ENCODE data around the gene OR13C5. TPM values are rescaled to one million over a fixed set of nuclear protein-coding genes. Genes with fewer than 3 reads are reported as not detected.

OR13C5 gene
- total RNA-seq, 1 experiment from 2014 or later: not detected

DNA sequence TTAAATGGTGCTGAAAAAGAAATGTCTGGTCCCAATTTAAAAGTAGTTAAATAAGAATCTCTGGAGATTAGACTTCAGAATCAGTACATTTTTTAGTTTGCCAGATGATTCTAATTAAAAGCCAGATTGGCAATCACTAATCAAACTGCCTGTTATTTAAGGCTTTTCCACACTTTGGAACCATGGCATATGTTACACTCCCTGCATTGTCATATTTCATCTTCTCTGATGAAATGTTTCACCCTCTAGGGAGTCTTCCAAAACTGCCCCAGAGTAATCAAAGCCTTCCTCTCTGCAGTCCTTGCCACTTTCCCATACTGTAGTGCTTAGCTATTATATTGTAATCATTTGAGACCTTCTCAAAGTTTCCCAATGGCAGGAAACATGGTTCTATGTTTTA lies 36.2 kb upstream of the OR13C5 start (continued):
- no peak for TF ChIP-seq RAD21 (IDR thresholded peaks at IDR 0.05; ENCODE audit: low read depth)
- TF ChIP-seq ELF1 (IDR thresholded peaks at IDR 0.05; ENCODE audit: borderline replicate concordance, low read depth): no peak

DNA sequence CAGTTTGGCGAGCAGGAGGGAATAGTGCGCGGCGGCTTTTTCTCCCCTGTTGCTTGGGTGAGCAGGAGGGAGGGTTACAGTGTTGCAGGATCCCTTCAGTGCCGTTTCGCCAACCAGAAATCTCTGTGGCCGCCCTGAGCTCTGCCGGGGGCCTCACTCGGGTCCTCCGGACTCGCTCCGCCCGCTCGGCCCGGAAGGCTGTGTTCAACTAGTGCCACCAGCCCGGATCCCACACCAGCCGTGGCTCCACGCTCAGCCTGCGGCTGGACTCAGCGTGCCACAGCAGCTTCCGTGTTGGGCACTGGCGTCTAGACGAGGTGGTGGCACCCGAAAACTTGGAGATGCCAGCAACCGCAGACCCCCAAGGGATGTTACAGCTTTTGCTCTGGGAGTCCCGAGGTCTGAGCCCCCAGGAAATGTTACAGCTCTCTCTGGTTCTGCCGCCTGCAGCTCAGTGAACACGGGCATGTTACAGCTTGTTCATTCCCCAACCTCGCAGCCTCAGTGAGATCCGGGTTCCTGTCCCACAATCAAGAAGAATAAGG lies 34.8 kb upstream of the OR13C5 start:
- Histone ChIP-seq H4K20me1 (ENCODE audit: insufficient read depth) (no peaks in the 10 kb centered on the region), H3K4me1 (ENCODE audit: control insufficient read depth in 1 of 2, insufficient read depth in 2 of 2, low read length in 2 of 2) (no peaks in the 10 kb centered on the region), H3K4me3 (replicated peaks in 1 of 2; ENCODE audit: low read depth in 1 of 2, low read length in 2 of 2) (no peak overlapping the region), H3K36me3 (ENCODE audit: control insufficient read depth in 1 of 2, insufficient read depth in 2 of 2, low read length in 2 of 2) (no peaks in the 10 kb centered on the region), H2AFZ (ENCODE audit: low read depth, low read length, poor library complexity, severe bottlenecking) (no peak overlapping the region), H3K27me3 (ENCODE audit: insufficient read depth, low read length) (0 out of 2 replicates have a peak, but pooled peaks cover 6% of the 10 kb centered on the region), H3K4me2 (ENCODE audit: low read length) (no peak overlapping the region), H3K9me2 (ENCODE audit: insufficient read depth) (no peaks in the 10 kb centered on the region), H3K79me2 (ENCODE audit: insufficient read depth, low read length) (no peaks in the 10 kb centered on the region), H3K27ac (ENCODE audit: low read depth, low read length) (no peak overlapping the region), H3K9me3 (ENCODE audit: control insufficient read depth in 1 of 2, insufficient read depth in 1 of 2, low read depth in 1 of 2, low read length in 2 of 2) (no peaks in the 10 kb centered on the region), H3K9ac (ENCODE audit: low read length) (no peak overlapping the region)
- ChIA-PET POLR2A (no interaction called here), RAD21 (ENCODE audit: low non-redundant PET in 1 of 2, low total read pairs in 2 of 2, uncharacterized antibody in 2 of 2, unreplicated experiment in 2 of 2) (interaction anchor here in 1 of 2 experiments (0.8 kb wide), 1 partner anchor 218 kb away, joined by 4 read pairs; no protein-coding TSS in a partner anchor), CTCF (no interaction called here)
- intact Hi-C loops (cut with micrococcal nuclease): no loop called here
- DNase-seq (ENCODE audit: low read depth, low spot score): no peak
- no TSS peak for BruUV-seq (replicated peaks)
- no peak for ATAC-seq
- TF ChIP-seq SP1 (IDR thresholded peaks at IDR 0.05; ENCODE audit: low read depth) (no peak), JUND (IDR thresholded peaks at IDR 0.05) (no peak), CBX3 (IDR thresholded peaks at IDR 0.05; ENCODE audit: low read depth) (no peak), ZFX (IDR thresholded peaks at IDR 0.05) (no peak), ZBTB33 (IDR thresholded peaks at IDR 0.05; ENCODE audit: extremely low read depth, insufficient replicate concordance, low read length) (no peak), POLR2A (IDR thresholded peaks at IDR 0.05; ENCODE audit: borderline replicate concordance, extremely low read depth, insufficient read depth, insufficient read length) (no peak), EZH2 (IDR thresholded peaks at IDR 0.05) (no peak), SRF (IDR thresholded peaks at IDR 0.05; ENCODE audit: low read depth) (no peak), ELF1 (IDR thresholded peaks at IDR 0.05; ENCODE audit: borderline replicate concordance, low read depth) (no peak), CEBPB (IDR thresholded peaks at IDR 0.05; ENCODE audit: low read depth) (no peak), ATF3 (IDR thresholded peaks at IDR 0.05) (no peak), YY1 (IDR thresholded peaks at IDR 0.05; ENCODE audit: extremely low read depth, insufficient replicate concordance, low read depth, low read length) (no peak), EZH2phosphoT487 (IDR thresholded peaks at IDR 0.05; ENCODE audit: borderline replicate concordance) (no peak), MAX (IDR thresholded peaks at IDR 0.05) (no peak), FOSL1 (IDR thresholded peaks at IDR 0.05; ENCODE audit: low read depth) (no peak), ZNF274 (IDR thresholded peaks at IDR 0.05; ENCODE audit: low read depth, low read length) (no peak)
- TF ChIP-seq, protein P1, sequence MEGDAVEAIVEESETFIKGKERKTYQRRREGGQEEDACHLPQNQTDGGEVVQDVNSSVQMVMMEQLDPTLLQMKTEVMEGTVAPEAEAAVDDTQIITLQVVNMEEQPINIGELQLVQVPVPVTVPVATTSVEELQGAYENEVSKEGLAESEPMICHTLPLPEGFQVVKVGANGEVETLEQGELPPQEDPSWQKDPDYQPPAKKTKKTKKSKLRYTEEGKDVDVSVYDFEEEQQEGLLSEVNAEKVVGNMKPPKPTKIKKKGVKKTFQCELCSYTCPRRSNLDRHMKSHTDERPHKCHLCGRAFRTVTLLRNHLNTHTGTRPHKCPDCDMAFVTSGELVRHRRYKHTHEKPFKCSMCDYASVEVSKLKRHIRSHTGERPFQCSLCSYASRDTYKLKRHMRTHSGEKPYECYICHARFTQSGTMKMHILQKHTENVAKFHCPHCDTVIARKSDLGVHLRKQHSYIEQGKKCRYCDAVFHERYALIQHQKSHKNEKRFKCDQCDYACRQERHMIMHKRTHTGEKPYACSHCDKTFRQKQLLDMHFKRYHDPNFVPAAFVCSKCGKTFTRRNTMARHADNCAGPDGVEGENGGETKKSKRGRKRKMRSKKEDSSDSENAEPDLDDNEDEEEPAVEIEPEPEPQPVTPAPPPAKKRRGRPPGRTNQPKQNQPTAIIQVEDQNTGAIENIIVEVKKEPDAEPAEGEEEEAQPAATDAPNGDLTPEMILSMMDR (IDR thresholded peaks at IDR 0.05 in 2 of 3, conservative IDR thresholded peaks at IDR 0.05 in 1 of 3; ENCODE audit: borderline replicate concordance in 1 of 3, insufficient read depth in 1 of 3, low read depth in 2 of 3, low read length in 2 of 3): no peak
- TF ChIP-seq, protein P2, sequence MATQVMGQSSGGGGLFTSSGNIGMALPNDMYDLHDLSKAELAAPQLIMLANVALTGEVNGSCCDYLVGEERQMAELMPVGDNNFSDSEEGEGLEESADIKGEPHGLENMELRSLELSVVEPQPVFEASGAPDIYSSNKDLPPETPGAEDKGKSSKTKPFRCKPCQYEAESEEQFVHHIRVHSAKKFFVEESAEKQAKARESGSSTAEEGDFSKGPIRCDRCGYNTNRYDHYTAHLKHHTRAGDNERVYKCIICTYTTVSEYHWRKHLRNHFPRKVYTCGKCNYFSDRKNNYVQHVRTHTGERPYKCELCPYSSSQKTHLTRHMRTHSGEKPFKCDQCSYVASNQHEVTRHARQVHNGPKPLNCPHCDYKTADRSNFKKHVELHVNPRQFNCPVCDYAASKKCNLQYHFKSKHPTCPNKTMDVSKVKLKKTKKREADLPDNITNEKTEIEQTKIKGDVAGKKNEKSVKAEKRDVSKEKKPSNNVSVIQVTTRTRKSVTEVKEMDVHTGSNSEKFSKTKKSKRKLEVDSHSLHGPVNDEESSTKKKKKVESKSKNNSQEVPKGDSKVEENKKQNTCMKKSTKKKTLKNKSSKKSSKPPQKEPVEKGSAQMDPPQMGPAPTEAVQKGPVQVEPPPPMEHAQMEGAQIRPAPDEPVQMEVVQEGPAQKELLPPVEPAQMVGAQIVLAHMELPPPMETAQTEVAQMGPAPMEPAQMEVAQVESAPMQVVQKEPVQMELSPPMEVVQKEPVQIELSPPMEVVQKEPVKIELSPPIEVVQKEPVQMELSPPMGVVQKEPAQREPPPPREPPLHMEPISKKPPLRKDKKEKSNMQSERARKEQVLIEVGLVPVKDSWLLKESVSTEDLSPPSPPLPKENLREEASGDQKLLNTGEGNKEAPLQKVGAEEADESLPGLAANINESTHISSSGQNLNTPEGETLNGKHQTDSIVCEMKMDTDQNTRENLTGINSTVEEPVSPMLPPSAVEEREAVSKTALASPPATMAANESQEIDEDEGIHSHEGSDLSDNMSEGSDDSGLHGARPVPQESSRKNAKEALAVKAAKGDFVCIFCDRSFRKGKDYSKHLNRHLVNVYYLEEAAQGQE (IDR thresholded peaks at IDR 0.05; ENCODE audit: low read depth): no peak
